Trophoblast cell (in vitro differentiated cells and primary cell): ENCODE data around the gene RNF212.

Experiments used
- DNase-seq, 2 donors: peaks; one replicate each; pipeline ENCODE4 v3.0.0-alpha.2; 2016
- H2AFZ ChIP-seq: 2 replicates; pipeline ENCODE4 v1.6.1; 2013; ENCODE audit warnings: low read length, moderate library complexity, mild to moderate bottlenecking; ENCODE audit not compliant: insufficient read depth, poor library complexity
- H2AK5ac ChIP-seq: 2 replicates; pipeline ENCODE4 v1.6.1; 2013; ENCODE audit warnings: mild to moderate bottlenecking, low read length
- H2BK120ac ChIP-seq: 2 replicates; pipeline ENCODE4 v1.6.1; 2013; ENCODE audit warnings: low read length, mild to moderate bottlenecking, moderate library complexity; ENCODE audit not compliant: insufficient read depth, poor library complexity
- H2BK12ac ChIP-seq: 2 replicates; pipeline ENCODE4 v1.6.1; 2013; ENCODE audit warnings: mild to moderate bottlenecking, low read length, moderate library complexity
- H2BK5ac ChIP-seq: 2 replicates; pipeline ENCODE4 v1.6.1; 2013; ENCODE audit warnings: low read length, low read depth, moderate library complexity, mild to moderate bottlenecking; ENCODE audit not compliant: poor library complexity
- H3K14ac ChIP-seq: 2 replicates; pipeline ENCODE4 v1.6.1; 2013; ENCODE audit warnings: mild to moderate bottlenecking, low read length
- H3K18ac ChIP-seq: 2 replicates; pipeline ENCODE4 v1.6.1; 2013; ENCODE audit warnings: mild to moderate bottlenecking, low read length
- H3K23ac ChIP-seq: 2 replicates; pipeline ENCODE4 v1.6.1; 2013; ENCODE audit warnings: low read length
- H3K27ac ChIP-seq: 2 replicates; pipeline ENCODE4 v1.5.1; 2013; ENCODE audit warnings: low read depth, mild to moderate bottlenecking, inconsistent platforms, low read length, moderate library complexity
- H3K27me3 ChIP-seq: 2 replicates; pipeline ENCODE4 v1.6.1; 2013; ENCODE audit warnings: inconsistent platforms, mild to moderate bottlenecking, low read length, moderate library complexity; ENCODE audit not compliant: insufficient read depth
- H3K36me3 ChIP-seq, 2 experiments: 1 replicate in 1 of 2; 2 replicates in 1 of 2; pipeline ENCODE4 v1.6.1; 2013; ENCODE audit warnings: low read length in 2 of 2, mild to moderate bottlenecking in 2 of 2, moderate library complexity in 1 of 2; ENCODE audit not compliant: insufficient read depth in 2 of 2, control insufficient read depth in 1 of 2
- H3K4ac ChIP-seq: 2 replicates; pipeline ENCODE4 v1.6.1; 2013; ENCODE audit warnings: low read depth, mild to moderate bottlenecking, low read length, moderate library complexity
- H3K4me1 ChIP-seq, 2 experiments: 1 replicate in 1 of 2; 2 replicates in 1 of 2; pipeline ENCODE4 v1.6.1; 2013; ENCODE audit warnings: low read length in 2 of 2, mild to moderate bottlenecking in 2 of 2, moderate library complexity in 1 of 2; ENCODE audit not compliant: insufficient read depth in 2 of 2, control insufficient read depth in 1 of 2
- H3K4me2 ChIP-seq: 2 replicates; pipeline ENCODE4 v1.6.1; 2013; ENCODE audit warnings: inconsistent platforms, mild to moderate bottlenecking, low read length, moderate library complexity
- H3K4me3 ChIP-seq: 2 replicates; pipeline ENCODE4 v1.5.1; 2013; ENCODE audit warnings: mild to moderate bottlenecking, low read depth, low read length, inconsistent platforms
- H3K79me1 ChIP-seq: one replicate; pipeline ENCODE4 v1.6.1; 2013; ENCODE audit warnings: low read length
- H3K79me2 ChIP-seq: 2 replicates; pipeline ENCODE4 v1.6.1; 2013; ENCODE audit warnings: low read length, mild to moderate bottlenecking; ENCODE audit not compliant: control insufficient read depth, insufficient read depth, poor library complexity
- H3K9ac ChIP-seq: 2 replicates; pipeline ENCODE4 v1.6.1; 2013; ENCODE audit warnings: mild to moderate bottlenecking, low read length
- H3K9me3 ChIP-seq: 2 replicates; pipeline ENCODE4 v1.6.1; 2013; ENCODE audit warnings: low read depth, mild to moderate bottlenecking, control low read depth, inconsistent platforms, low read length; ENCODE audit not compliant: insufficient read depth
- H4K12ac ChIP-seq: 2 replicates; pipeline ENCODE4 v1.6.1; 2013; ENCODE audit warnings: low read depth, mild to moderate bottlenecking, low read length, moderate library complexity
- H4K8ac ChIP-seq: 2 replicates; pipeline ENCODE4 v1.6.1; 2013; ENCODE audit warnings: low read depth, mild to moderate bottlenecking, low read length, moderate library complexity
- H4K91ac ChIP-seq: one replicate; pipeline ENCODE4 v1.6.1; 2013; ENCODE audit warnings: low read depth, mild to moderate bottlenecking, low read length, moderate library complexity
- WGBS: extraction: QIAGEN DNeasy Blood & Tissue Kit; methylation state at CpG from one replicate; pipeline ENCODE4 v1.1.7; 2013; ENCODE audit warnings: missing lambda C conversion rate; ENCODE audit not compliant: insufficient read length, insufficient coverage; ENCODE audit errors: extremely low coverage; 5-methylcytosine and 5-hydroxymethylcytosine counted together

Gene RNF212

DNA sequence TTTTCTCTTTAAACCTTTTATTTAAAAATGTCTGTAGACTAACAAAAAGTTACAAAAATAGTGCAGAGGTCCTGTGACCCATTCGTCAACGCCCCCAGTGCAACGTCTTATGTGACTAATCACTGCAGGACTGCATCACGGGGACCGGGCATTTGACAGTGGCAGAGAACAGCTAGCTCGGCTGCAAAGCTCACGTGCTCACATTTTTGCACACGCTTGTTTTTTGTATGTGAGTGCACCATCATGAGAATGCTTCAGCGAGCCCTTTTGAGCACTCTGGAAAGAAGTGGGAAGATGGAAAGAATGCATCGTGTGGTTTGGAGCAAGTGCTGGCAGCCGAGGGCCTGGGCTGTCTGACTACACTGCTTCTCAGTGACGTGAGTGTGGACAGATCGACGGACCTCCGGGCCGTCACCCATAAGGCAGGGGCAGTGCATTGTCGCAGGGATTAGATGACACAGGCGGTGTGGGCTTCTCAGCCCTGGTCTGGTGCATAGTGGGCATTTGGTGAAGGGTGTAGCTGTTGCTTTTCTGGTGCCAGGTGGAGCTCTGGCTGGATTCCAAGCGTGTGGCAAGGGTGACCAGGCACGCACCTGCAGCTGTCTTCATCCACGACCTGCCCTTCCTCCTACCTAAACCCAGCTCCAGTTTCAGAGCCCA, 41.3 kb upstream of the RNF212 start:
- Histone ChIP-seq H3K79me2 (no peaks in the 10 kb centered on the region), H3K9ac (no peak overlapping the region), H2BK5ac (no peak overlapping the region), H2BK12ac (no peak overlapping the region), H3K27ac (no peak overlapping the region), H3K14ac (no peak overlapping the region), H2AFZ (no peak overlapping the region), H2BK120ac (no peak overlapping the region), H4K8ac (no peak overlapping the region), H3K27me3 (no peaks in the 10 kb centered on the region), H3K23ac (no peak overlapping the region), H4K91ac (no peak overlapping the region), H3K4me1 (no peaks in the 10 kb centered on the region), H2AK5ac (no peak overlapping the region), H3K79me1 (no peaks in the 10 kb centered on the region), H3K4me2 (no peak overlapping the region), H3K18ac (no peak overlapping the region), H3K4ac (no peak overlapping the region), H3K9me3 (peaks cover 23% of the 10 kb centered on the region), H4K12ac (no peak overlapping the region), H3K4me3 (no peak overlapping the region), H3K36me3 (no peaks in the 10 kb centered on the region)
- no peak for DNase-seq
- no CpG with 5 or more reads among the region's 21 CpGs for WGBS

DNA sequence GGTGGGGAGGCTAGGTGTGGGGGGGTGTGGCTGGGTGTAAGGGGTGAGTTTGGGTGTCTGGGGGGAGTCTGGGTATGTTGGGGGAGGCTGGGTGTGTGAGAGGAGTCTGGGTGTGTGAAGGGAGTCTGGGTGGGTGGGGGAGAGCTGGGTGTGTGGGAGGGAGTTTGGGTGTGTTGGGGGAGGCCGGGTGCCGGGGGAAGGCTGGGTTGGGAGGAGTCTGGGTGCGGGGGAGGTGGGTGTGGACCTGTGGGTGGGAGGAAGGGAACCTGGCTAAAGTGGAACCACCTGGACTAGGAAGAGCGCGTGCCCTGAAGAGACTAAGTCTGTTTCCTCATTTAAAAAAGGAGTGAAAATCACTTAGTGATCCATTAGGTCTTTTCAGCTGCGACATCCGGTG, 40.8 kb upstream of the RNF212 start:
- Histone ChIP-seq H3K79me2 (no peaks in the 10 kb centered on the region), H2AFZ (no peak overlapping the region)
- WGBS: 100% methylated on average over 2 of the region's 7 CpGs

DNA sequence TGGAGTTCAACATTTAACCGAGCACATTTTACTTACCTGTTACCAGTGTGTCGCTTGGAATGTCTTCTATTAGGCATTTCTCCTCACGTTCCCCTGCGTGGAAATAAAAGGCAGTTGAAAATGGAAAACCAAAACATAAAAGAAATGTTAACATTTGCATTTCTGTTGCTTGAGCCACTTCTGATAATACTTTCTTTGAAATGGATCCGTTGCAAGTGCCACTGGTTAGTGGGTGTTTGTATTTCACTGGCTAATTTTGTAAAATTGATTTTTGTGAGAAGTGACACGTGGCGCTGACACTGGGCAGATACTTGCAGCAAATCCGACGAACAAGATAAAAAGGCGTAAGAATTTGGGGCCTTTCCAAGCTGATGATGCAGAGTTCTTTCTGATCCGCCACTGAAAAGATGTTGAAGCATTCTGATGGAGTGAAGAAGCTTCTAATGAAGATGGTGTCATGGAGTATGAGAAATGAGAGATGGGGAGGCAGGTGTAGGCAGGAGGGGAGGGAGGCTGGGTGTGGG, 40.3 kb upstream of the RNF212 start:
- Histone ChIP-seq H2BK120ac (no peak overlapping the region), H3K4me2 (no peak overlapping the region), H3K18ac (no peak overlapping the region), H2BK5ac (no peak overlapping the region), H3K4me1 (no peaks in the 10 kb centered on the region), H3K4me3 (no peak overlapping the region), H4K8ac (no peak overlapping the region), H3K14ac (no peak overlapping the region), H2BK12ac (no peak overlapping the region), H3K79me1 (no peaks in the 10 kb centered on the region), H3K36me3 (no peaks in the 10 kb centered on the region), H3K79me2 (no peaks in the 10 kb centered on the region), H4K12ac (no peak overlapping the region), H3K27me3 (no peaks in the 10 kb centered on the region), H2AFZ (no peak overlapping the region), H4K91ac (no peak overlapping the region), H3K4ac (no peak overlapping the region), H2AK5ac (no peak overlapping the region), H3K23ac (no peak overlapping the region), H3K27ac (no peak overlapping the region), H3K9ac (no peak overlapping the region), H3K9me3 (peaks cover 28% of the 10 kb centered on the region)
- DNase-seq: no peak
- no CpG with 5 or more reads among the region's 11 CpGs for WGBS

More for the DNA sequence above, 40.8 kb upstream of the RNF212 start:
- Histone ChIP-seq H3K4me3 (no peak overlapping the region), H3K4ac (no peak overlapping the region), H2BK5ac (no peak overlapping the region), H3K79me1 (no peaks in the 10 kb centered on the region), H3K9ac (no peak overlapping the region), H3K4me2 (no peak overlapping the region), H4K91ac (no peak overlapping the region), H4K12ac (no peak overlapping the region), H3K14ac (no peak overlapping the region), H3K36me3 (no peaks in the 10 kb centered on the region), H3K9me3 (peaks cover 24% of the 10 kb centered on the region), H3K23ac (no peak overlapping the region), H2AK5ac (no peak overlapping the region), H3K4me1 (no peaks in the 10 kb centered on the region), H2BK120ac (no peak overlapping the region), H2BK12ac (no peak overlapping the region), H3K27ac (no peak overlapping the region), H3K27me3 (no peaks in the 10 kb centered on the region), H4K8ac (no peak overlapping the region), H3K18ac (no peak overlapping the region)
- no peak for DNase-seq

DNA sequence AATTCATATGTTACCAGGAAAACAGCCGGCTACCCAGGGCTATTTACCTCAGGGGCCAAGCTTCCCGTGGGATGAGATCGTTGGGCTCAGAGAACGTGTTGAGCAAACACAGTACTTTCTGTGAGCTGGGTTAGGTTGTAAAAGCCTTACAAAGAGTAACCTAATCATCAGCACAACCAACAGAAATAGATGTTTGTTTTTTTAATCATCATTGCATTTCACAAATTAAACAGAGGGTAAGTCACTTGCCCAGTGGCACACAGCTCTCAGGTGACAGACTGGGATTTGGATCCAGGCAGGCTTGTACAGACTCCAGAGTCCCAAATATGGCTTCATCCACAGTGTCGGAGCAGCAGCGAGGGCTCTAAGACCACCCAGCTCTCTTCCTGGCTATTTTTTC, 38.9 kb upstream of the RNF212 start:
- Histone ChIP-seq H3K36me3 (no peaks in the 10 kb centered on the region), H3K9me3 (peaks cover 31% of the 10 kb centered on the region), H4K12ac (no peak overlapping the region), H3K79me2 (no peaks in the 10 kb centered on the region), H3K79me1 (no peaks in the 10 kb centered on the region), H2BK120ac (no peak overlapping the region), H3K23ac (no peak overlapping the region), H2BK5ac (no peak overlapping the region), H4K8ac (no peak overlapping the region), H3K4ac (no peak overlapping the region), H2AK5ac (no peak overlapping the region), H3K27me3 (no peaks in the 10 kb centered on the region), H3K4me1 (no peaks in the 10 kb centered on the region), H3K14ac (no peak overlapping the region), H4K91ac (no peak overlapping the region), H3K4me3 (no peak overlapping the region), H2BK12ac (no peak overlapping the region), H3K27ac (no peak overlapping the region), H3K18ac (no peak overlapping the region), H2AFZ (no peak overlapping the region), H3K4me2 (no peak overlapping the region), H3K9ac (no peak overlapping the region)
- no CpG with 5 or more reads among the region's 6 CpGs for WGBS
- no peak for DNase-seq
